Stimulated activated CD4-positive, alpha-beta T cell treated with anti-CD3 and anti-CD28 coated beads, Interleukin-12 subunit alpha, Interleukin-12 subunit beta, amount 100 ng/mL, for 48 hours (primary cell): Measurements from ENCODE around the gene LHFPL3.

Source experiments
- DNase-seq, 3 donors: peaks; one replicate each; pipeline ENCODE4 v3.0.0-alpha.2; 2020; ENCODE audit warnings: low read depth in 2 of 3, low spot score in 1 of 3

LHFPL3 gene

DNA sequence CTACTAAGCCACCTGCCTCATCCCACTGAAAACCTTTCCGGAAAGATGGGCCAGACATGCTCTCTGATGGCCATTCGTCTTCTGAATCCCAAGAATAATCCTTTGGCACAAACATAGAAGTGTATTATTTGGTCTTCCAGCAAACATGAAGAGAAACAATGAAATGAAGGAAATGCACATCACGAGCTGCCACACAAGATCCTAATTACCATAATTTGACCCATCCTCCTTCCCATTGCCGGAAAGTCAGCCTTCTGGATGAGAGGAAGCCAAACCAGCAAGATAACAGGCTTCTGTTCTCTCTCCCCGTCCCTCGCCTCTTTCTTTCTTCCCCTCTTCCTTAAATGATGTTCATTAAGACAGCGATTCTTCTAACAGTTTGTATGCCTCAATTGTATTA lies 466.7 kb downstream of the LHFPL3 start:
- DNase-seq: no peak

DNA sequence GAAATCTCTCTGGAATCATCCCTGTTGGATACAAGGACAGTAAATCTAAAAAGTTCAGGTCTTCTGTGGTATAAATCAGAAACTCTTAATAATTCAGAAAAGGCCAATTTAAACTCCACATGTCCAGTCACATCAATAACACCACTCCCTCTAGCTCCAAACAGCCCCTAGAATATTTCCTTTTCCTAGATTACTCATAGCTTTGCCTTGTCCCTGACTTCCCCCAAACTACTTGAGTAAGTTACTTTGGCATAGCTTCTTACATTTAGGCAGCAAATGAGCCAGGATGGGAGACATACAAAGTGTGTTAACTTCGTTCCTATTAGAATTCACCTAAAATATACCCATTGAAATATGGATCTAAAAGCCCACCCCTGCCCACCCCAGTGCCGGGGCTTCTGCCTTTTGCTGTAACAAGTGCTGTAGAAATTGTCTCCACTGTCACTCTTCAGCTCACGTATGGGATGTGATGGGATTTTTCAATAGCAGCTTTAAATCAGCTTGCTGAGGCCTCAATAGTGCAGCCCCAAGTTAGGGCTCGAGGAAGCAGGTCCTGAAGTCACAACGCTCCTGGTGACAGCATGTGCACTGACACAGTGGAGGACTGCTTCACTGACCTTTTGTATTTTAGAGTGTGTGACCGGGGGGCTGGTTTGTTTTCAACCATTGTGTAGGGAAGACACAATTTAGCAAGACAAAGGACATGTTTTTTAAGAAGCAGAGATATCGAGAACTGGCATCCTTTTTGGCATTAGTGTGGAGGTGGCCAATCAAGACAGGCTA lies 467.4 kb downstream of the LHFPL3 start:
- no peak for DNase-seq

DNA sequence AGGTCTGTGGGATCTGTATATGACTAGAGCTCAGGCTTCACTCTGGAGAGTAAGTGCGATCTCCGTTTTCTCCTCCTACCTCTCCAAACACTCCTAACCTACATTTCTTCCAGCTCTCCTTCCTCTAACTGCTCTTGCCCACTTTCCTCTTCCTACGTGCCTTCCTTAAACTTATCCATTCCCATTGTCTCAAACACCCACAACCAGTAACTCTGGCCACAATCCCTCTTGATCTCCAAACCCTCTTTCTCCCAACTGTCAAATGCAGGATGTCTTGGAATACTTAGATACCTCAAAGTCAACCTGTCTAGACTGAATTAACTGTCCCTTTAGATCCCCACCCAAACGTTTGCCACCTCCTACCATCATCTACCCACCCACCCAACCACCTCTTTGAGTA lies 471.9 kb downstream of the LHFPL3 start:
- no peak for DNase-seq

GRCh38 chr7:104801022-104801421 lies 472.6 kb downstream of the LHFPL3 start:
- no peak for DNase-seq

GRCh38 chr7:104803931-104804330 lies 475.5 kb downstream of the LHFPL3 start:
- DNase-seq: no peak

DNA sequence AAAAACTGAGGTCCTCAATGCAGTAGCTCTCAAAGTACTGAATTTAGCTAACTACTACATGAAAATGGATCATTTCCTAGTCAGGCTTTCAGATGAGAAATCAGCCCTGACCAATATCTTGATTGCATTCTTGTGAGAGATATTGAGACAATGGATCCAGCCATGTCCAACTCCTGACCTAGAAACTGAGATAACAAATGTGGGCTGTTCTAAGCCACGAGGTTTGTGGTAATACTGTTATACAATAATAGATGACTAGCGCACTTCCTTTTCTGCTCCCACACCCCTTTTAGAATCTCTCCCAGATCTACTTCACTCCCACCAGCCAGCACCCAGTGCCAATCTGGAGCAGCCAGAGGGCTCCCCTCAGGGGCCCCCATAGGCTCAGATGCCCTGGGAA lies 476.3 kb downstream of the LHFPL3 start:
- DNase-seq: no peak

DNA sequence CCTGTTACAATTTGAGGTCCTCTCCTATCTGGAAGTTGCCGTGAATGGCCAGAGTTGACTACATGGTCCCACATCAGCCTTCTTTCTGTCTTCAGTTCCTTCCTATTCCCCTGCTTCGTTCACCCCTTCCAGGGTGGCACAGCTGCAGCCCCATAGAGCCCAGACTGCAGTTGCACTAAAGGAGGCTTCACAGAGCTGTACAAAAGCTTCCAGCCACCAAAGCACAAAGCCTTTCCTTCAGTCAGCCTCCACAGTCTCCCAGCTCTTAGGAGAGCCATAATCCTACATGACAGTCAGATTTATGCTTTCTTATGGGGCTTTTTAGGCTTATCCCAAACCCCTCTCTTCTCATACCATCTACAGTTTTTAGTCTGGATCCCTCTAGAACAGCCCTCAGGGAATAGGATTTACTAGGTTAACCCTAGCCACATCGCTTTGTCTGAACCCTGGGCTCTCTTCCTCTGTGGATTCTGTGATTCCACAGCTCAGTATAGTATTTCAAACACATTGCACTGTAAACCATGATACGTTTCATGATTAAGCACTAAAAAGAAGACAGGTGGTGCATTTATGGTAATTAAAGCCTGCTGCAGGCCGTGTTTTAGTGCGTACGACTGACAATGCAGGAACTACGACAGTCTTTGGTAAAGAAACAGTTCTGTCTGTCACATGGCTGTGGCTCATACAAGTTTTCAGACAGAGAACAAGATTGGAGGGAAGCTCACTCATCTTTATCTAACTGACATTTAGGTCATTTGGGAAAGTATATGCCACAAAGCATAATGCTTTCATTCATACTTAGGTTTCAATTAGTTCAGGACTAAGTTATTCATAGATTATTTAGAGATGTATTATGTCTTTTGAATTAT lies 477.3 kb downstream of the LHFPL3 start:
- no peak for DNase-seq

GRCh38 chr7:104807671-104808070 lies 479.3 kb downstream of the LHFPL3 start:
- no peak for DNase-seq

GRCh38 chr7:104809906-104810305 lies 481.5 kb downstream of the LHFPL3 start:
- DNase-seq: no peak

- no peak for DNase-seq
These were observed 485.7 kb downstream of the LHFPL3 start for GRCh38 chr7:104814126-104814525.

- DNase-seq: no peak
These were observed 486.4 kb downstream of the LHFPL3 start for GRCh38 chr7:104814671-104815400.

GRCh38 chr7:104816537-104816936 lies 488.1 kb downstream of the LHFPL3 start:
- no peak for DNase-seq

GRCh38 chr7:104818961-104819880 lies 490.8 kb downstream of the LHFPL3 start:
- DNase-seq: no peak

DNA sequence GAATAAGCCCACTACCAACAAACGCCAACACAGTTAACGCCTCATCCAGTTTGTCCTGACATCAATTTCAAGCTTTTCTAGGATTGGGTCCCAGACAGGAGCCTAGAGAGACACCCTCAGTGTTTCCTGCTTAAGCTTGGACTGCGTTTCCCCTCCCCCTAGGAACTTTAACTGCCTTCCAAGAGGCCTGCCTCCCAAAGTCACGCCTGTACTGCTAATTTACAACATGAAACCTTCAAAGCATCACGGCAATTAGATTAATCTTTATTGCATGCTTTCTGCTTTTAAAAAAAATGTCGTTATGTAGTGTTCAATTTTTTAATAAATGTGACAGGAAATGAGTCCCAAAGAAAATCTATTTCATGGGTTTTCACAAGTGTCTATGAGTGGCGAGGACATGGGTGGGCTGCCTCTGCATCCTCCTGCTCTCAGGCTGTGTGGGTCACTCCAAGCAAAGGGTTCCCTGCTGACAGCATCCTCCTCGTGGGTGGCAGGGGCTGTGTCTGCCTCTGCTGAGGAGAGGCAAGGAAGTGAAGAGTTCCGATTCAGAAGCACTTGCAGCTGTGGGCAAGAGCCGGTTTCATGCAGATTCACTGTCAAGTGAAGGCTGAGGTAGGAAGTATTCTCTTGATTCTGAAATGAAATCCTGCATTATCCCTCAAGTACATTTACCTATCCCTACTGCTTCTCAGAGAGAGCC lies 492.6 kb downstream of the LHFPL3 start:
- no peak for DNase-seq

DNA sequence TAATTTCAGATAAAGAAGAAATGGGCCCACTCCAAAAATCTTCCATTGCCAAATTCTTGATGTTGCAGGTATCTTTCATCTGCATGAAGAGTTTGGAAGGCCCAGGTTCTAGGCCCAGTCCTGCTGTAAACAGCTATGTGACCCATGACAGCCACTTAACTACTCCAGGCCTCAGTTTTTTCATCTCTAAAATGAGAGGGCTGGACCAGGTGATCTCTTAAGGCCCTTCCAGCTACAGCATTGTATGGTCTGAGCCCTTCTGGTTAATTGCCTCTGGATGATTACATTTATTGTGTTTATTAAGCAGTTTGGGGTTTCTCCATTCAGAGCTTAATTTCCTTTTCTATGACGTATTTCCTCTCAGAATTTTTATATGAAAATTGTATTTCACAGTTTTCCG lies 494.8 kb downstream of the LHFPL3 start:
- no peak for DNase-seq

- DNase-seq: no peak
These were observed 496.7 kb downstream of the LHFPL3 start for GRCh38 chr7:104825099-104825498.

DNA sequence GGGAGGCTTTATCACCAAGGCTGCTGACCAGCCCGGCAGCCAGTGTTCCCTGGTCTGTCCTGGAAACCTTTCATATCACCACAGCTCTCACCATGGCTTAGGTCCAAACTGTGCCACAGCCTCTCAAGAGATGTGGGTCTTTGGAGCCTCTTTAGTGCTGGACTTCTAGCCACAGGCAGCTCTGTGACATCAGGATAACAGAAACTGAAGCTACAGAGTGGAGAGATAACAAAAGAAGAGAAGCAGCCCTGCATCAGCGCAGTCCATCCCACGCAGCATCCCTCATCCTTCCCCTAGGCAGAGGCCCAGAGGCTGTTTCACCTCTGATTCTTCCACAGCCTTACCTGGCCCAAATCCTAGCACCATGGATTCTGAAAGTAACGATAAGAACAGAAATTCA lies 497.7 kb downstream of the LHFPL3 start:
- DNase-seq: no peak

- DNase-seq: no peak
These were observed 508.6 kb downstream of the LHFPL3 start for GRCh38 chr7:104836976-104837375.

DNA sequence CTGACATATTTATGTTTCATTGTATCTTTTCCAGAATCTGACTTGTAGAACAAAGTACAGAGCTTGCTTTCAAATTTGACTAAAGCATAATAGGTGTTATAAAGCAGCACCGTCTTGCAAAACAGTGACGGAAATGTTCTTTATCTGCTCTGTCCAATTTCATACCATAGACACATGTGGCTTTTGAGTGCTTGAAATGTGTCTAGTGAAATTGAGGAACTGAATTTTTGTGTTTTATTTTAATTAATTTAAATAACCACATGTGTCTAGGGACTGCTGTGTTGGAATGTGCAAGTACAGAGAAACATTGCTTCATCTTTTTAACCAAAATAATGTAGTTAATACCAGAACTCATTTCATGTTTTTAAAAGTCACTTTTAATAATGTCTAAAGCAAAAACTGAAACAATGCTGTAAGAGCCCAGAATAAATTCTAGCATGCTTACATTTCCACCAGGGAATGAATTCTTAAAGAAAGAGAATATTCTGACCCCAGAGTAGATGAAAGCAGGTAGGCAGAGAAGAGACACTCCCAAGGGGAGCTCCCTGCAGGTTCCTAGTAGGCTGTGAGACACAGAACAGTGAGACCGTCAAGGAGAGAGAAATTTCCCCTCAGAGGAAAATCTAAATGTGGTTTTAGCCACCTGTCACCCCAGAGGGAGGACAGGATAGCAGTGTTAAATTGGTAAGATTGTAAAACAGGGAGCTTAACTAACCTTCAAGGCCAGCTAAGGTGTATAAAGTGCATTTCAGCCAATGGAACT lies 510.3 kb downstream of the LHFPL3 start:
- no peak for DNase-seq
